Measurements from ENCODE around the gene C4orf51. TPM values are rescaled to one million over a fixed set of nuclear protein-coding genes. Genes with fewer than 3 reads are reported as not detected.

Gene C4orf51
- polyA plus RNA-seq, 1 of the 3 experiments (the other 2 are of a cell fraction): not detected

DNA sequence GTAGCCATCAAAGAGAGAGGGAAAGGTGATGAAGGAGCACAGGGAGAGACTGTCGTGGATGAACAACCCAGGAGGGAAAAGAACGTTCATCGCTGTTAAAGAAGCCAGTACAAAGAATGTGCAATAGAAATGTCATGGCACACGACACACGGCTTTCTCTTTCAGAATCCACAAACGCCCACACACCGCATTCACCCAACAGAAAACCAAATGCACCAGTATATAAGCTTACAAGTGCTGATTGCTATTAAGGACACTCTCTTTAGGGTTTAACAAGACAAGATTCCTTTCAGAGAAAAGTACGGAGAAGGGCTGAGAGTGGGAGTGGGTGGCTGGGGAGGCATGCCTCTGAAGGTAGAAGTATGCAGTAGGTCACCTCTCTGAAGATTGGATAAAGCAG, 80.2 kb downstream of the C4orf51 start:
- H4K20me1 ChIP-seq (ENCODE audit: insufficient read depth): no peaks in the 10 kb centered on the region
- peaks cover 34 to 62% of the 10 kb centered on the region in 2 experiments for H3K36me3 ChIP-seq (replicated peaks in 1 of 2; ENCODE audit: control insufficient read depth in 1 of 2, insufficient read depth in 2 of 2, low read length in 1 of 2)
- POLR2A ChIA-PET: no interaction called here
- H3K79me2 ChIP-seq (ENCODE audit: insufficient read depth): no peaks in the 10 kb centered on the region
- CTCF ChIA-PET: no interaction called here
- no peak overlapping the region for H3K4me3 ChIP-seq (ENCODE audit: low read depth in 2 of 2, low read length in 1 of 2)
- no peak overlapping the region for H3K9ac ChIP-seq
- H3K4me1 ChIP-seq (ENCODE audit: control insufficient read depth in 1 of 2, insufficient read depth in 2 of 2, low read depth in 1 of 2, low read length in 1 of 2): no peaks in the 10 kb centered on the region
- H3K9me3 ChIP-seq: no peaks in the 10 kb centered on the region
- no peak overlapping the region for H2AFZ ChIP-seq (ENCODE audit: low read depth)
- H3K4me2 ChIP-seq: no peak overlapping the region
- TF ChIP-seq, protein P1, sequence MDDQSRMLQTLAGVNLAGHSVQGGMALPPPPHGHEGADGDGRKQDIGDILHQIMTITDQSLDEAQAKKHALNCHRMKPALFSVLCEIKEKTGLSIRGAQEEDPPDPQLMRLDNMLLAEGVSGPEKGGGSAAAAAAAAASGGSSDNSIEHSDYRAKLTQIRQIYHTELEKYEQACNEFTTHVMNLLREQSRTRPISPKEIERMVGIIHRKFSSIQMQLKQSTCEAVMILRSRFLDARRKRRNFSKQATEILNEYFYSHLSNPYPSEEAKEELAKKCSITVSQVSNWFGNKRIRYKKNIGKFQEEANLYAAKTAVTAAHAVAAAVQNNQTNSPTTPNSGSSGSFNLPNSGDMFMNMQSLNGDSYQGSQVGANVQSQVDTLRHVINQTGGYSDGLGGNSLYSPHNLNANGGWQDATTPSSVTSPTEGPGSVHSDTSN (IDR thresholded peaks at IDR 0.05): no peak
- no peak for TF ChIP-seq POLR2AphosphoS5 (IDR thresholded peaks at IDR 0.05; ENCODE audit: low read depth, low read length)
- no peak for TF ChIP-seq SMC3 (IDR thresholded peaks at IDR 0.05; ENCODE audit: low read depth, low read length)
- no peak for TF ChIP-seq YY1 (IDR thresholded peaks at IDR 0.05; ENCODE audit: low read depth)
- no peak for TF ChIP-seq MEF2A (IDR thresholded peaks at IDR 0.05; ENCODE audit: borderline replicate concordance, low read depth)
- TF ChIP-seq, protein P2, sequence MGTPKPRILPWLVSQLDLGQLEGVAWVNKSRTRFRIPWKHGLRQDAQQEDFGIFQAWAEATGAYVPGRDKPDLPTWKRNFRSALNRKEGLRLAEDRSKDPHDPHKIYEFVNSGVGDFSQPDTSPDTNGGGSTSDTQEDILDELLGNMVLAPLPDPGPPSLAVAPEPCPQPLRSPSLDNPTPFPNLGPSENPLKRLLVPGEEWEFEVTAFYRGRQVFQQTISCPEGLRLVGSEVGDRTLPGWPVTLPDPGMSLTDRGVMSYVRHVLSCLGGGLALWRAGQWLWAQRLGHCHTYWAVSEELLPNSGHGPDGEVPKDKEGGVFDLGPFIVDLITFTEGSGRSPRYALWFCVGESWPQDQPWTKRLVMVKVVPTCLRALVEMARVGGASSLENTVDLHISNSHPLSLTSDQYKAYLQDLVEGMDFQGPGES (IDR thresholded peaks at IDR 0.05; ENCODE audit: low read depth, low read length): no peak
- no peak for TF ChIP-seq TCF12 (IDR thresholded peaks at IDR 0.05)
- no peak for TF ChIP-seq GABPA (IDR thresholded peaks at IDR 0.05; ENCODE audit: low read depth)
- TF ChIP-seq, protein P3, sequence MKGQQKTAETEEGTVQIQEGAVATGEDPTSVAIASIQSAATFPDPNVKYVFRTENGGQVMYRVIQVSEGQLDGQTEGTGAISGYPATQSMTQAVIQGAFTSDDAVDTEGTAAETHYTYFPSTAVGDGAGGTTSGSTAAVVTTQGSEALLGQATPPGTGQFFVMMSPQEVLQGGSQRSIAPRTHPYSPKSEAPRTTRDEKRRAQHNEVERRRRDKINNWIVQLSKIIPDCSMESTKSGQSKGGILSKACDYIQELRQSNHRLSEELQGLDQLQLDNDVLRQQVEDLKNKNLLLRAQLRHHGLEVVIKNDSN (IDR thresholded peaks at IDR 0.05; ENCODE audit: borderline replicate concordance, low read depth): no peak
- no peak for TF ChIP-seq SIN3A (IDR thresholded peaks at IDR 0.05; ENCODE audit: borderline replicate concordance, low read depth, low read length)
- TF ChIP-seq, protein P4, sequence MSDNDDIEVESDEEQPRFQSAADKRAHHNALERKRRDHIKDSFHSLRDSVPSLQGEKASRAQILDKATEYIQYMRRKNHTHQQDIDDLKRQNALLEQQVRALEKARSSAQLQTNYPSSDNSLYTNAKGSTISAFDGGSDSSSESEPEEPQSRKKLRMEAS (IDR thresholded peaks at IDR 0.05; ENCODE audit: low read depth): no peak
- no peak for TF ChIP-seq TAF1 (IDR thresholded peaks at IDR 0.05; ENCODE audit: borderline replicate concordance, low read depth, low read length)
- TF ChIP-seq CHD2 (IDR thresholded peaks at IDR 0.05; ENCODE audit: low read length, partially characterized antibody): no peak
- TF ChIP-seq EP300 (IDR thresholded peaks at IDR 0.05; ENCODE audit: borderline replicate concordance in 1 of 2, low read depth in 1 of 2, low read length in 1 of 2): no peak
- TF ChIP-seq NRF1 (IDR thresholded peaks at IDR 0.05; ENCODE audit: low read depth, low read length): no peak
- no peak for TF ChIP-seq EZH2phosphoT487 (IDR thresholded peaks at IDR 0.05; ENCODE audit: borderline replicate concordance, low read depth)
- no peaks in the 10 kb centered on the region for H3K9me2 ChIP-seq
- H3F3A ChIP-seq (replicated peaks; ENCODE audit: insufficient read depth): no peaks in the 10 kb centered on the region
- no peak overlapping the region for H3K27ac ChIP-seq (ENCODE audit: low read depth in 2 of 2, low read length in 1 of 2)
- WGBS (ENCODE audit: low lambda C conversion rate): 97% methylated on average over 8 of the region's 8 CpGs
- no peak for DNase-seq
- H3K27me3 ChIP-seq (ENCODE audit: insufficient read depth): no peaks in the 10 kb centered on the region
